ENCODE results near the gene ARHGEF17.

ARHGEF17 gene

GRCh38 chr11:73356979-73357860, 49.1 kb downstream of the ARHGEF17 start:
- DNase-seq (ENCODE audit: low read depth), result no peak
- TF ChIP-seq CTCF (IDR thresholded peaks at IDR 0.05; ENCODE audit: low read length, missing control alignments), result no peak
- H3K4me3 ChIP-seq (replicated peaks; ENCODE audit: low read depth, low read length), result no peak overlapping the region

- H3K4me3 ChIP-seq (replicated peaks; ENCODE audit: low read depth, low read length), result no peak overlapping the region
- no peak for TF ChIP-seq CTCF (IDR thresholded peaks at IDR 0.05; ENCODE audit: low read length, missing control alignments)
- DNase-seq (ENCODE audit: low read depth), result no peak
Observed at GRCh38 chr11:73358071-73358470, 50.0 kb downstream of the ARHGEF17 start.

- DNase-seq (ENCODE audit: low read depth), result no peak
- no peak for TF ChIP-seq CTCF (IDR thresholded peaks at IDR 0.05; ENCODE audit: low read length, missing control alignments)
- H3K4me3 ChIP-seq (replicated peaks; ENCODE audit: low read depth, low read length), result no peak overlapping the region
Observed at GRCh38 chr11:73359341-73359740, 51.3 kb downstream of the ARHGEF17 start.

GRCh38 chr11:73359930-73360742, 52.1 kb downstream of the ARHGEF17 start:
- DNase-seq (ENCODE audit: low read depth), result peak; percentile 53
- H3K4me3 ChIP-seq (replicated peaks; ENCODE audit: low read depth, low read length), result no peak overlapping the region
- TF ChIP-seq CTCF (IDR thresholded peaks at IDR 0.05; ENCODE audit: low read length, missing control alignments), result peak; percentile 46

GRCh38 chr11:73360743-73361369, 52.8 kb downstream of the ARHGEF17 start:
- no peak overlapping the region for H3K4me3 ChIP-seq (replicated peaks; ENCODE audit: low read depth, low read length)
- no peak for DNase-seq (ENCODE audit: low read depth)
- no peak for TF ChIP-seq CTCF (IDR thresholded peaks at IDR 0.05; ENCODE audit: low read length, missing control alignments)

- DNase-seq (ENCODE audit: low read depth), result no peak
- H3K4me3 ChIP-seq (replicated peaks; ENCODE audit: low read depth, low read length), result no peak overlapping the region
- no peak for TF ChIP-seq CTCF (IDR thresholded peaks at IDR 0.05; ENCODE audit: low read length, missing control alignments)
Observed at GRCh38 chr11:73361953-73362776, 54.1 kb downstream of the ARHGEF17 start.
